Measurements from ENCODE around the gene KIF26A.

The KIF26A gene

DNA sequence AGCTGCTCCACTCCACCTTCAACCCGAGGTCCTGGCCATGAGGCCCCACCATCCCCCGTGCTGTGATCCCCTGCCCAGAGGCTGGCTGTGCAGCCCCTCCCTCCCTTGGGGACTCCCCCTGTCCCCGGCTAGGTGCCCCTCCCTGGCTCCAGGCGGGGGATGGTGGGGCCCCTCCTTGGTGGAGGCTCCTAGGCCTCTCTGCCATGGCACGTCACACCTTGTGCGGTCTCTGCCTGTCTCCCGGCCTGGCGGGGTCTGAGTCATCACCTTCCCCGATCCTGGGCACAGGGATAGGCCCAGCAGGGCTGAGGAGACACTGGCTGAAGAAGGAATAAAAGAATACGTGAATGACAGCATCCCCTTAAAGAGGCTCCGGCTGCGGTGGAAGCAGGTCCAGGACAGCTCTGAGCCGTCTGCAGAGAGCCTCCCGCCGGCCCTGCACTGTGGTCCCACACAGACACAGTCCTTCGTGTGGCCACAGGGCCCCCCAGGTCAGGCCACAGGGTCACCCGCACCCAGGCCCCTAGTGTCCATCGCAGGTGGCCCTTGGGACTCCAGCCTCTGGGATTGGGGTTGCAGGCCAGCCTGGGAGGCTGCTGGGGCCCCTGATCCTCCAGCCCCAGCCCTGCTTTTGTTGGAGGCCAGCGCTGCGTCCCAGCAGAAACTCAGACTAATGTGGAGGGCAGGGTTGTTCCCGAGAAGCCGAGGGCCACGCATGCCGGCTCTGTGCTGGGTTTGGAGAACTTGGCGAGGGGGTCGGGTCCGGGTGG lies 43.6 kb downstream of the KIF26A start:
- no peak overlapping the region for H3K4me3 ChIP-seq (ENCODE audit: low read length)
- no peak overlapping the region for H4K5ac ChIP-seq (ENCODE audit: low read length)
- no CpG with 5 or more reads among the region's 27 CpGs for WGBS (ENCODE audit: extremely low coverage, insufficient coverage, low lambda C conversion rate)
- no peak overlapping the region for H2BK5ac ChIP-seq (ENCODE audit: low read length)
- H3K79me2 ChIP-seq (ENCODE audit: control insufficient read depth, insufficient read depth, low read length): no peaks in the 10 kb centered on the region
- H3K4ac ChIP-seq (ENCODE audit: low read depth, low read length): no peak overlapping the region
- H3K36me3 ChIP-seq (ENCODE audit: control insufficient read depth, insufficient read depth, low read length): no peaks in the 10 kb centered on the region
- no peak overlapping the region for H3K27ac ChIP-seq (ENCODE audit: low read depth, low read length)
- H3K4me1 ChIP-seq (ENCODE audit: control insufficient read depth, low read depth, low read length): no peaks in the 10 kb centered on the region
- H3K79me1 ChIP-seq (ENCODE audit: low read length): no peaks in the 10 kb centered on the region
- no peak overlapping the region for H2AK5ac ChIP-seq (ENCODE audit: low read length)
- H4K8ac ChIP-seq (ENCODE audit: low read depth, low read length): no peak overlapping the region
- DNase-seq: no peak
- no peak overlapping the region for H2BK15ac ChIP-seq (replicated peaks; ENCODE audit: low read depth)
- H3K9ac ChIP-seq (ENCODE audit: low read length): no peak overlapping the region
- H3K56ac ChIP-seq (ENCODE audit: low read length): no peak overlapping the region
- H3K23ac ChIP-seq (ENCODE audit: low read length): no peak overlapping the region
- no peak overlapping the region for H2BK120ac ChIP-seq (ENCODE audit: low read depth, low read length)
- no peaks in the 10 kb centered on the region for H3K27me3 ChIP-seq (ENCODE audit: insufficient read depth, low read length, poor library complexity)
- H3K18ac ChIP-seq (ENCODE audit: low read length): no peak overlapping the region
- no peak overlapping the region for H3K4me2 ChIP-seq (ENCODE audit: low read length)

DNA sequence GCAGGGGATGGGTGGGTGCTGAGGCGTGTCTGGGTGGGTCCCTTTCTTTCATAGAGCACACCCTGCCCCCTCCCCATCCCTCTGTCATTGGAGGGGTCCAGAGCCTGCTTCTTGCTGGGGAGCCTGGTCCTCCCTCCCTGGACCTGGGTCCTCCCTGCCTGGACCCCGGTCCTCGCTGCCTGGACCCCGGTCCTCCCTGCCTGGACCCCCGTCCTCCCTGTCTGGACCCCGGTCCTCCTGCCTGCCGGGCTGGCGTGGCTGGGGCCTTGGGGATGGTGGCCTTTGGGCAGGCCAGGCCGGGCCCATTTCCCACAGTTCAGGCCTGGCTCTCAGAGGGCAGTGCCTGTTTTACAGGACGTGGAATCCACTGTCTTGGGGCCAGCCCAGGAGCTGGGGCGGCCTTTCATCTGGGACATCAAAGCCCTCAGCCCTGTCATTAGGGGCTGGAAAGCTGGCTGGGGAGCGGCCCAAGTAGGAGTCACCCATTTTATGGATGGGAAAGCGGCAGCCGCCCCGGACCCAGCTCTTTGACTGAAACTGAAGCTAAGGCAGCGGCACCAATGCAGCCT lies 44.6 kb downstream of the KIF26A start:
- H3K4ac ChIP-seq (ENCODE audit: low read depth, low read length): no peak overlapping the region
- no peaks in the 10 kb centered on the region for H3K4me1 ChIP-seq (ENCODE audit: control insufficient read depth, low read depth, low read length)
- H2AK5ac ChIP-seq (ENCODE audit: low read length): no peak overlapping the region
- no peaks in the 10 kb centered on the region for H3K79me1 ChIP-seq (ENCODE audit: low read length)
- H3K9ac ChIP-seq (ENCODE audit: low read length): no peak overlapping the region
- no peaks in the 10 kb centered on the region for H3K36me3 ChIP-seq (ENCODE audit: control insufficient read depth, insufficient read depth, low read length)
- no peak overlapping the region for H4K5ac ChIP-seq (ENCODE audit: low read length)
- no peak overlapping the region for H3K56ac ChIP-seq (ENCODE audit: low read length)
- WGBS (ENCODE audit: extremely low coverage, insufficient coverage, low lambda C conversion rate): no CpG with 5 or more reads among the region's 16 CpGs
- no peak overlapping the region for H2BK120ac ChIP-seq (ENCODE audit: low read depth, low read length)
- DNase-seq: no peak
- H3K23ac ChIP-seq (ENCODE audit: low read length): no peak overlapping the region
- H2BK15ac ChIP-seq (replicated peaks; ENCODE audit: low read depth): no peak overlapping the region
- no peaks in the 10 kb centered on the region for H3K27me3 ChIP-seq (ENCODE audit: insufficient read depth, low read length, poor library complexity)
- H3K27ac ChIP-seq (ENCODE audit: low read depth, low read length): no peak overlapping the region
- no peak overlapping the region for H3K4me2 ChIP-seq (ENCODE audit: low read length)
- no peak overlapping the region for H3K4me3 ChIP-seq (ENCODE audit: low read length)
- H2BK5ac ChIP-seq (ENCODE audit: low read length): no peak overlapping the region
- H4K8ac ChIP-seq (ENCODE audit: low read depth, low read length): no peak overlapping the region
- no peaks in the 10 kb centered on the region for H3K79me2 ChIP-seq (ENCODE audit: control insufficient read depth, insufficient read depth, low read length)
- H3K18ac ChIP-seq (ENCODE audit: low read length): no peak overlapping the region

DNA sequence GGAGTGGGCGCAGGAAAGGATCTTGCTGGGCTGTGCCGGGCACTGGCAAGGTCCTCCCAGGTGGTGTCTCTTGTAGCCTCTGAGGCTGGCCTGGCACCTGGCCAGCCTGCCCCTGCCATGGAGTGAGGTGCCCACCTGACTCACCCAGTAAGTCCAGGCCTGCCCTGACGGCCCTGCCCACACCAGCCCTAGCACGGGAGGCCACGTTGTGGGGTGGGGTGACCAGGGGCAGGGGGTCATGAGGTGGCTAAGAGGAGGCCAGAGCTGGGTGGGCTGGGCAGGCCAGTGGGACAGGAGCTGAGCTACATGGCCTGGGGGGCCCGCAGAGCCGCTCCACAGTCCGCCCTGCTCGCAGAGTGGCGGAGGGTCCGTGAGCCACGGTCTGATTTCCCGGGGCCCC lies 45.4 kb downstream of the KIF26A start:
- no peak overlapping the region for H3K23ac ChIP-seq (ENCODE audit: low read length)
- no peaks in the 10 kb centered on the region for H3K36me3 ChIP-seq (ENCODE audit: control insufficient read depth, insufficient read depth, low read length)
- H3K4me1 ChIP-seq (ENCODE audit: control insufficient read depth, low read depth, low read length): no peaks in the 10 kb centered on the region
- H3K9ac ChIP-seq (ENCODE audit: low read length): no peak overlapping the region
- no peak overlapping the region for H3K27ac ChIP-seq (ENCODE audit: low read depth, low read length)
- no peaks in the 10 kb centered on the region for H3K79me2 ChIP-seq (ENCODE audit: control insufficient read depth, insufficient read depth, low read length)
- H3K27me3 ChIP-seq (ENCODE audit: insufficient read depth, low read length, poor library complexity): no peaks in the 10 kb centered on the region
- H2AK5ac ChIP-seq (ENCODE audit: low read length): no peak overlapping the region
- H3K79me1 ChIP-seq (ENCODE audit: low read length): no peaks in the 10 kb centered on the region
- WGBS (ENCODE audit: extremely low coverage, insufficient coverage, low lambda C conversion rate): no CpG with 5 or more reads among the region's 13 CpGs
- DNase-seq: no peak
- H2BK15ac ChIP-seq (replicated peaks; ENCODE audit: low read depth): no peak overlapping the region
- H3K4me3 ChIP-seq (ENCODE audit: low read length): no peak overlapping the region
- no peak overlapping the region for H2BK5ac ChIP-seq (ENCODE audit: low read length)
- H3K4me2 ChIP-seq (ENCODE audit: low read length): no peak overlapping the region
- H4K5ac ChIP-seq (ENCODE audit: low read length): no peak overlapping the region
- H4K8ac ChIP-seq (ENCODE audit: low read depth, low read length): no peak overlapping the region
- no peak overlapping the region for H3K56ac ChIP-seq (ENCODE audit: low read length)
- H3K18ac ChIP-seq (ENCODE audit: low read length): no peak overlapping the region
- no peak overlapping the region for H2BK120ac ChIP-seq (ENCODE audit: low read depth, low read length)
- H3K4ac ChIP-seq (ENCODE audit: low read depth, low read length): no peak overlapping the region

DNA sequence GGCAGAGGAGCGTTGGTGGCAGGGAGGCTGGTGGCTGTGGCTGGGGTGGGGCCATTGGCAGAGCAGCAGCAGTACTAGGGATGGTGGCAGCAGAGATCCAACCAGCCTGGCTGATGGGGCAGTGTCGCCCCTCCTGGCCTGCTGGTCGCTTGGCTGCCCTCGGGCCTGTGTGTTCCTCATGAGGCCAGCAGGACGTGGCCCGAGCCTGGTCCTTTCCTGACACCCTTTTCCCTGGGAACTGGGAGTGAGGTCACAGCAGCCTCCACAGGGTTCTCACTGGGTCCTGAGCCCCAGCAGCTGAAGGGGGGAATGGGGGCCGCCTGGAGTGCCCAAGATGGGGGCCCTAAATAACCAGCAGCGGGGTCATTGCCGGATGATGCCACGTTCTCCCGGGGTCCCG lies 46.1 kb downstream of the KIF26A start:
- no peak overlapping the region for H3K9ac ChIP-seq (ENCODE audit: low read length)
- H3K36me3 ChIP-seq (ENCODE audit: control insufficient read depth, insufficient read depth, low read length): no peaks in the 10 kb centered on the region
- H4K5ac ChIP-seq (ENCODE audit: low read length): no peak overlapping the region
- peak; percentile 30 for DNase-seq
- no peaks in the 10 kb centered on the region for H3K27me3 ChIP-seq (ENCODE audit: insufficient read depth, low read length, poor library complexity)
- H3K4ac ChIP-seq (ENCODE audit: low read depth, low read length): no peak overlapping the region
- no peak overlapping the region for H2BK120ac ChIP-seq (ENCODE audit: low read depth, low read length)
- no peak overlapping the region for H2BK5ac ChIP-seq (ENCODE audit: low read length)
- H3K79me2 ChIP-seq (ENCODE audit: control insufficient read depth, insufficient read depth, low read length): no peaks in the 10 kb centered on the region
- no peaks in the 10 kb centered on the region for H3K4me1 ChIP-seq (ENCODE audit: control insufficient read depth, low read depth, low read length)
- no peak overlapping the region for H3K23ac ChIP-seq (ENCODE audit: low read length)
- H3K27ac ChIP-seq (ENCODE audit: low read depth, low read length): no peak overlapping the region
- H3K79me1 ChIP-seq (ENCODE audit: low read length): no peaks in the 10 kb centered on the region
- H4K8ac ChIP-seq (ENCODE audit: low read depth, low read length): no peak overlapping the region
- WGBS (ENCODE audit: extremely low coverage, insufficient coverage, low lambda C conversion rate): no CpG with 5 or more reads among the region's 12 CpGs
- no peak overlapping the region for H3K56ac ChIP-seq (ENCODE audit: low read length)
- H3K18ac ChIP-seq (ENCODE audit: low read length): no peak overlapping the region
- H2BK15ac ChIP-seq (replicated peaks; ENCODE audit: low read depth): no peak overlapping the region
- H3K4me3 ChIP-seq (ENCODE audit: low read length): no peak overlapping the region
- no peak overlapping the region for H3K4me2 ChIP-seq (ENCODE audit: low read length)
- no peak overlapping the region for H2AK5ac ChIP-seq (ENCODE audit: low read length)

DNA sequence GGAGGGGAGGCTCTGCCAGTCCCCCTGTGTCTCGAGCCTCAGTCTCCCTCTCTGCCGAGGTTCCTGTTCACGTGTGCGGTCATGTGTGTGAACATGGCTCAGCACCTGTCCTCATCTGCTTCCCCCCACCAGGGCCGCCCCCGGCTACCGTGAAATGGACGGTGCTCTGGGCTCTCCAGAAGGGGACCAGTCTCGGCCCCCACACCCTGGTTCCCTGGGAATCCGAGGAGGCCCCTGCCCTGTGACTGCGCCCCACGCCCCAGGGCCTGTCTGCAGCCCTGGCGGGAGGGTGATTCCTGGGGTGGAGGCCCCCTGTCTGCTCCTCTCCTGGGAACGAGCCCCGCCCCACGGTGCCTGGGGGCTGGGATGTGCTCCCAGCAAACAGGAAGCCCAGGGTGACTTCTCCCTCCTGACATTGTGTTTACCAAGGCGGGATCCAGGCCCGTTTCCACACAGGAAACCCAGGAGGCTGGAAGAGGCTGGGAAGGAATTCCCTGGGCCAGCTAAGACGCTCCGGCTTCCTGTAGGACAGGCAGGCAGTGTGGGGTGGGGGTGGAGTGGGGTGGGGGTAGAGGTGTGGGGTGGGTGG lies 46.6 kb downstream of the KIF26A start:
- H3K79me1 ChIP-seq (ENCODE audit: low read length): no peaks in the 10 kb centered on the region
- no peak overlapping the region for H3K23ac ChIP-seq (ENCODE audit: low read length)

More for the DNA sequence above, 46.6 kb downstream of the KIF26A start:
- Histone ChIP-seq H3K56ac (ENCODE audit: low read length) (peak overlapping the region; percentile 60), H3K27ac (ENCODE audit: low read depth, low read length) (no peak overlapping the region), H3K18ac (ENCODE audit: low read length) (no peak overlapping the region), H3K79me2 (ENCODE audit: control insufficient read depth, insufficient read depth, low read length) (no peaks in the 10 kb centered on the region), H2AK5ac (ENCODE audit: low read length) (no peak overlapping the region), H2BK15ac (replicated peaks; ENCODE audit: low read depth) (no peak overlapping the region), H3K4me3 (ENCODE audit: low read length) (no peak overlapping the region), H4K8ac (ENCODE audit: low read depth, low read length) (no peak overlapping the region), H3K36me3 (ENCODE audit: control insufficient read depth, insufficient read depth, low read length) (no peaks in the 10 kb centered on the region), H2BK120ac (ENCODE audit: low read depth, low read length) (no peak overlapping the region), H3K4ac (ENCODE audit: low read depth, low read length) (no peak overlapping the region), H2BK5ac (ENCODE audit: low read length) (no peak overlapping the region), H3K4me2 (ENCODE audit: low read length) (no peak overlapping the region), H4K5ac (ENCODE audit: low read length) (no peak overlapping the region), H3K4me1 (ENCODE audit: control insufficient read depth, low read depth, low read length) (no peaks in the 10 kb centered on the region), H3K9ac (ENCODE audit: low read length) (no peak overlapping the region), H3K27me3 (ENCODE audit: insufficient read depth, low read length, poor library complexity) (no peaks in the 10 kb centered on the region)
- DNase-seq: peak; percentile 66
- no CpG with 5 or more reads among the region's 20 CpGs for WGBS (ENCODE audit: extremely low coverage, insufficient coverage, low lambda C conversion rate)
